GM12864 (cell line): ENCODE data around the gene SHROOM3.
A peak's percentile ranks its signal among the peaks of the same experiment; 100 is the strongest.

Experiments used
- DNase-seq: peaks from one replicate; pipeline ENCODE4 v3.0.0-alpha.2; 2011; ENCODE audit warnings: low read depth
- H3K4me3 ChIP-seq: 2 replicates; pipeline ENCODE4 v1.5.1; 2011; ENCODE audit warnings: mild to moderate bottlenecking, low read depth, low read length, control low read depth
- TF ChIP-seq, protein P1 (sequence below): IDR thresholded peaks from 2 replicates; pipeline ENCODE4 v1.5.1; 2011; ENCODE audit warnings: low read depth, mild to moderate bottlenecking, moderate library complexity, low read length, control low read depth, inconsistent platforms; ENCODE audit errors: missing control alignments

Gene SHROOM3

DNA sequence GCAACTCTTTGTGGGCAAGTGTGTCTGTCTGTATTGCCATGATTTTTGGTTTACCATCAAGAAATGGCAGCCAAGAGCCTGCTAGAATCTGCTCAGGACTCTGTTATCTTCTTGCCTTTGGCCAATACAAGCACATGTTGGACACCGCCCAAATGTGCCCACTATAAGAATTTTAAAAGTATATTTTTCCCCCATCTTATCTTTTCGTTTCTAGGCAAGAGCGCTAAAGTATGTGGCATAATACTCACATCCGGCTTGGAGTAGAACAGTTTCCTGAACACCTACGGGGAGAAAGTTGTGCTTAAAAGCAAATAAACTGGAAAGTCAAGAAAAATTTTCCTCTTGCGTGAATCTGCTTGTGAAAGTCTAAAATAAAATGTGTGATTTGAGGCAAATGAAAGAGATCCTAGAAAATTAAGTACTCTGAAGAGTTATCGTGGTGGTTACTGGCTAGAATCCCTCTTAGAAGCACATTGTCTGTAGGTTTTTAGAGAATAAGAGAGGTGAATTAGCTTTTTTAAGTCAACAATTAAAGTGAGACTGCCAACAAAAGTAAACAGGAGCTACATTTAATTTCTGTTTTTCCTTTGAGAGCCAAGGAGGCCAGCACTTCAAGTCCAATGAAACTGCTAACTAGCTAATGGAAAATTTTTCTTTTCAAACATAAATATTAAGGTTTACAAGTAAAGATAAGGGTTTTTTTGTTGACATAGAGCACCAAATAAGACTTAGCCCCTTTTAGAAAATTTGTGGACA is 242.7 kb downstream of the SHROOM3 start:
- no peak overlapping the region for H3K4me3 ChIP-seq
- TF ChIP-seq, protein P1, sequence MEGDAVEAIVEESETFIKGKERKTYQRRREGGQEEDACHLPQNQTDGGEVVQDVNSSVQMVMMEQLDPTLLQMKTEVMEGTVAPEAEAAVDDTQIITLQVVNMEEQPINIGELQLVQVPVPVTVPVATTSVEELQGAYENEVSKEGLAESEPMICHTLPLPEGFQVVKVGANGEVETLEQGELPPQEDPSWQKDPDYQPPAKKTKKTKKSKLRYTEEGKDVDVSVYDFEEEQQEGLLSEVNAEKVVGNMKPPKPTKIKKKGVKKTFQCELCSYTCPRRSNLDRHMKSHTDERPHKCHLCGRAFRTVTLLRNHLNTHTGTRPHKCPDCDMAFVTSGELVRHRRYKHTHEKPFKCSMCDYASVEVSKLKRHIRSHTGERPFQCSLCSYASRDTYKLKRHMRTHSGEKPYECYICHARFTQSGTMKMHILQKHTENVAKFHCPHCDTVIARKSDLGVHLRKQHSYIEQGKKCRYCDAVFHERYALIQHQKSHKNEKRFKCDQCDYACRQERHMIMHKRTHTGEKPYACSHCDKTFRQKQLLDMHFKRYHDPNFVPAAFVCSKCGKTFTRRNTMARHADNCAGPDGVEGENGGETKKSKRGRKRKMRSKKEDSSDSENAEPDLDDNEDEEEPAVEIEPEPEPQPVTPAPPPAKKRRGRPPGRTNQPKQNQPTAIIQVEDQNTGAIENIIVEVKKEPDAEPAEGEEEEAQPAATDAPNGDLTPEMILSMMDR, result no peak
- DNase-seq, result no peak

DNA sequence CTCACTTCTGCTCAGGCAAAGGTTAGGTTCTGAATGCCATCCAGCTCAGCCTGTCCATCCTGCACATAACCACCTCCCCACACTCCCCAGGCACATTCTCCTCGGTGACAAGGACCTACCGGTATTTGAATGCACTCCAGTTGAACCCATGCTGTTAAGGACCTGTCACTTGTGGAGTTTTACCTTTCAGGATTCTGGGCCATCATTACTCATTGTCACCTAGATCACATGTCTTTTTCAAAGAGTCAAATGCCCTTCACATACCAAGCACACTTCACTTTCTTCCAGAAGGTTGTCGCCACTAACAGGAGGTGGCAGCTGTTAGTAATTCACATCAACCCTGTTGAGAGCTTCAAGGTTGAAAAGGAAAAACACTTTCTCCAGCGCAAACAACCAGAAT is 244.7 kb downstream of the SHROOM3 start:
- TF ChIP-seq, protein P1, result no peak
- no peak for DNase-seq
- no peak overlapping the region for H3K4me3 ChIP-seq

DNA sequence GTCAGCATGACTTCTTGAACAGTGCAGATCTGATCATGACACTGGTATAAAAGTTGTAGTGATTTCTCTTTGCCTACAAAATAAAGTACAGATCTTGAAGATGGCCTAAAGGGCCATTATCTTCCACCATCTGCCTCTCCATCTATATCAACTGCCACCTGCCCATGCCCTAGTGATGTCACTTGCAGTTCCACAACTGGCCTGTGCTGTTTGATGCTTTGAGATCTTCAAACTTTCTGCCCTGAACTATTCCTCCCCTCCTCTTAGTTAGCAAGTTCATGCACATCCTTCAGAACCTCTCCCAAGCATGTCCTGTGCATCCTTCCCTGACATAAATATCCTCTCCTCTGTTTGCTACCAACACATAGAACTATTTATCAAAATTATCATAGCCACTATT is 245.9 kb downstream of the SHROOM3 start:
- TF ChIP-seq, protein P1, result peak; percentile 42
- H3K4me3 ChIP-seq, result no peak overlapping the region
- no peak for DNase-seq

DNA sequence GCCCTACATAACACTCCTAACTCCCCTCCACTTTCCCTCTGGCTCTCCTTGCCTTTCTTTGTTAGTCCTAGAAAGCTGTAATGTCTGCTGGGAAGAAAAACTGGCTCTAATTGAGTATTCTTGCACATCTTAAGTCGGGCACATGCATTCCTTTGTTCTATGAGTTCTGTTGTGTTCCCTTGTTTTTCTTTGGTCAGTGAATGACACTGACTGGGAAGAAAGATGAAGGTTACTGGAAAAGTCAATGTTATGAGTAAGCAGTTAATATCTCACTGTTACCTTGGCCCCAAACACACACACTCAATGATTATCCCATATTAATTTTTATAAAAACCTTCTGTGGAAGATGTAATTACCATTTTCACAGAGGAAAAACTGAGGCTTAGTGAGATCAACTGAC is 247.0 kb downstream of the SHROOM3 start:
- no peak overlapping the region for H3K4me3 ChIP-seq
- TF ChIP-seq, protein P1, result no peak
- DNase-seq, result no peak

DNA sequence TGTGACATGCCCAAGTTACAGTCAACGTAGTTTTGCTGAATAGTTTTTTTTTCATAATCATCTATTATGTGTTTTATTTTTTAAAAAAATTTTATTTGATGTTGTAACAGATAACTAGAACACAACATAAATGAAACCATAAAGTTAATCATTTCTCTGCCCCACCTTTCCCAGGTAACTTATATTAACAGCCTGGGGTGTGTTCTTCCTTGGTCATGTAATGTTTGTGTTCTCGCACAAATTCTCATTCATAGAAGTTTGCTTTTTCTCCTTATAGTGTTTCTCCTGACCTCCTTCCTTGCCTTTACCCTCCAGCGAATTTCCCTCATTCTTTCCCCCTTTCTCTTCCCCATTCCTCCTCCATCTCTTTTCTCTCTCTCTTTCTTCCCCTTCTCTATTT is 248.1 kb downstream of the SHROOM3 start:
- TF ChIP-seq, protein P1, result no peak
- H3K4me3 ChIP-seq, result no peak overlapping the region
- no peak for DNase-seq

DNA sequence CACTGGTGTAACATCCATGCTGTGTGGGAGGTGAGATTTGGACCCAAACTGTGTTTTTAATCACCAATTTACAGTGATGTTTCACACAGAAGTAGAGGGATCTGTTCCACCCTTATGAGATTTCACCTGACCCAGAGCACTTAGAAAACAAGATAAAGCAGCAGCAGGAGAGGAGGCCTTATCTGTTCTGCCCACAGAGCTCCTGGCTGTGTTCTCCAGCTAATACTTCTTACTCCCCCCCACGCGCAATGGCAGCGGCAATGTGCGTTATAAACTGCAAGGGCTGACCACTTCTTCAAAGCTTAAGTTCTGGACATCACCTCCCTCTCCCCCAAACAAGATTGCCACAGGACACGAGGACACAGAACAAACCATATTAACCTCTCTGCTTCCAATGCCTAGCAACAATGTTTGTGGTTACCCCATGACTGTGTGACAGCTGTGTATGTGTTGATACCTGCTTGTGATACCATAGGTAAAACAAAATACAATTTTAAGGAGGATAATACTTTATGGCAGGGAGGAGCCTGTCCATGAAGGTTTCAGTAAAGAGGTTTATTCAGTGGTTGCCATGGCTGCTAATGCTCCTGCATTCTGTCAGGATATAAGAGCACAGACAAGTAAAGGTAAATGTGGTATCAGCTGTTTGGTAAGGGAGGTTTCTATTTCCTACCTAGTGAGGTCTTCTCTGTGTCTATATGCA is 252.9 kb downstream of the SHROOM3 start:
- no peak overlapping the region for H3K4me3 ChIP-seq
- TF ChIP-seq, protein P1, result no peak
- no peak for DNase-seq
